Liver (tissue), 3 donors: ENCODE data around the gene HOXB2.

Source experiments
- ATF3 ChIP-seq: IDR thresholded peaks from 2 replicates; pipeline ENCODE4 v1.6.1; 2016; ENCODE audit warnings: antibody characterized with exemption
- CTCF ChIP-seq: fragments of 150-350 bp; IDR thresholded peaks from 2 replicates; pipeline ENCODE4 v1.5.1; 2017; ENCODE audit warnings: improper control_type of control experiment, low read depth, low read length; ENCODE audit not compliant: missing input control
- EGR1 ChIP-seq, 2 donors: IDR thresholded peaks; 2 replicates each; pipeline ENCODE4 v1.6.1; 2016 to 2018; ENCODE audit warnings: antibody characterized with exemption in 2 of 2, low read depth in 2 of 2
- MAX ChIP-seq: IDR thresholded peaks from 2 replicates; pipeline ENCODE4 v1.6.1; 2016; ENCODE audit warnings: antibody characterized with exemption
- RAD21 ChIP-seq, 2 donors: IDR thresholded peaks; 2 replicates each; pipeline ENCODE4 v1.6.1; 2016; ENCODE audit warnings: antibody characterized with exemption in 2 of 2, mild to moderate bottlenecking in 2 of 2
- TAF1 ChIP-seq: conservative IDR thresholded peaks from 2 replicates; pipeline ENCODE4 v1.6.1; 2016; ENCODE audit warnings: antibody characterized with exemption, mild to moderate bottlenecking
- YY1 ChIP-seq: IDR thresholded peaks from 2 replicates; pipeline ENCODE4 v1.6.1; 2016; ENCODE audit warnings: antibody characterized with exemption, mild to moderate bottlenecking
- donor health status: healthy.
- donor health status: healthy.

GRCh38 chr17:48592577-48592976 lies 47.7 kb upstream of the HOXB2 start:
- TF ChIP-seq RAD21 (IDR thresholded peaks at IDR 0.05) (no peak), ATF3 (no peak), TAF1 (no peak), EGR1 (IDR thresholded peaks at IDR 0.05; ENCODE audit: low read depth in 2 of 2) (no peak), CTCF (no peak), MAX (no peak), YY1 (no peak)
